ENCODE results near the gene KBTBD12. TPM values are rescaled to one million over a fixed set of nuclear protein-coding genes. Genes with fewer than 3 reads are reported as not detected.

Gene KBTBD12
- polyA plus RNA-seq, 1 donor, result 19.4 TPM

GRCh38 chr3:128021768-128022372 is 106.8 kb downstream of the KBTBD12 start:
- DNase-seq, result no peak

DNA sequence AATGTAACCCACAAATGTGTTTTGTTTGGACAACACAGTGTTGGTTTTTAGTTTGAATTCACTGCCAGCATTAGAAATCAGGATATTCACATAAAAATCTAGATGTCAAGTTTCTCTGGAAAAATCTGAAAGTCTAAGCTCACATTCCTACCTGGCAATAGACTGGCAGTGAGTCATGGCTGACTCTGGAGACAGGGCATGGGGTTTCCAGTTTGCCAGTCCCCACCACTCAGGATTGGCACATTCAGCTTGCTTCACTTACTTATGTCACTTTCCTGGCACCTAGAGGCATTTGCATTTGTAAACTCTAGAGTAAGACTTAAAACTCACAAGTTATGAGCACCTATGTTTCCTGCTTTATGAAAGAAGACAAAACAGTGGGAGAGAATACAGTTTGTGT is 118.1 kb downstream of the KBTBD12 start:
- DNase-seq, result no peak

GRCh38 chr3:128036119-128036518 is 121.1 kb downstream of the KBTBD12 start:
- DNase-seq, result no peak

Other genes with a start within 250 kb of the KBTBD12 start
- gene ABTB1, start 242.3 kb upstream of the KBTBD12 start, polyA plus RNA-seq (ENCODE audit: insufficient read length), result 16.6 TPM
- gene MGLL, start 92.7 kb upstream of the KBTBD12 start, polyA plus RNA-seq (ENCODE audit: insufficient read length), result 28.0 TPM
- gene SEC61A1, start 137.2 kb downstream of the KBTBD12 start, polyA plus RNA-seq (ENCODE audit: insufficient read length), result 98.3 TPM
- 36.2 TPM for gene RUVBL1, start 208.6 kb downstream of the KBTBD12 start, polyA plus RNA-seq (ENCODE audit: insufficient read length)
- 19.7 TPM for gene EEFSEC, start 238.2 kb downstream of the KBTBD12 start, polyA plus RNA-seq (ENCODE audit: insufficient read length)